Duodenal mucosa (tissue), 2 donors: ENCODE data around the gene TNPO1.
"Not testable (repeated sequence)": the region's sequence is repeated elsewhere in the genome, so short reads cannot be mapped to it uniquely, and the experiment has no call there.

Experiments
- H3K27ac ChIP-seq: one replicate; pipeline ENCODE4 v1.7.0; 2013; ENCODE audit warnings: low read depth, low read length
- H3K27me3 ChIP-seq, 2 donors: one replicate each; pipeline ENCODE4 v1.7.0; 2013; ENCODE audit warnings: low read length in 2 of 2, control low read depth in 1 of 2; ENCODE audit not compliant: insufficient read depth in 2 of 2, control insufficient read depth in 1 of 2
- H3K36me3 ChIP-seq, 2 donors: one replicate each; pipeline ENCODE4 v1.7.0; 2013; ENCODE audit warnings: low read length in 2 of 2, control low read depth in 1 of 2; ENCODE audit not compliant: insufficient read depth in 2 of 2, control insufficient read depth in 1 of 2
- H3K4me1 ChIP-seq, 2 donors: one replicate each; pipeline ENCODE4 v1.7.0; 2013; ENCODE audit warnings: low read length in 2 of 2, control low read depth in 1 of 2; ENCODE audit not compliant: insufficient read depth in 2 of 2, control insufficient read depth in 1 of 2
- H3K4me3 ChIP-seq, 2 donors: one replicate each; pipeline ENCODE4 v1.7.0; 2013; ENCODE audit warnings: low read length in 2 of 2, low read depth in 1 of 2
- H3K9ac ChIP-seq, 2 donors: one replicate each; pipeline ENCODE4 v1.7.0; 2013; ENCODE audit warnings: low read length in 2 of 2, low read depth in 1 of 2
- H3K9me3 ChIP-seq, 2 donors: one replicate each; pipeline ENCODE4 v1.7.0; 2013; ENCODE audit warnings: low read length in 2 of 2, control low read depth in 1 of 2; ENCODE audit not compliant: control insufficient read depth in 1 of 2

Gene TNPO1

GRCh38 chr5:72917371-72917776, 100.9 kb downstream of the TNPO1 start:
- no peak overlapping the region for H3K27ac ChIP-seq
- no peak overlapping the region for H3K9ac ChIP-seq
- no peaks in the 10 kb centered on the region for H3K27me3 ChIP-seq
- H3K4me3 ChIP-seq = no peak overlapping the region
- H3K4me1 ChIP-seq = no peaks in the 10 kb centered on the region
- H3K9me3 ChIP-seq = no peaks in the 10 kb centered on the region
- H3K36me3 ChIP-seq = no peaks in the 10 kb centered on the region

GRCh38 chr5:72920690-72921502, 104.4 kb downstream of the TNPO1 start:
- Histone ChIP-seq H3K36me3 (no peaks in the 10 kb centered on the region), H3K27ac (no peak overlapping the region), H3K4me3 (no peak overlapping the region), H3K4me1 (no peaks in the 10 kb centered on the region), H3K27me3 (no peaks in the 10 kb centered on the region), H3K9ac (no peak overlapping the region), H3K9me3 (no peaks in the 10 kb centered on the region)

GRCh38 chr5:72921886-72922285, 105.4 kb downstream of the TNPO1 start:
- Histone ChIP-seq H3K27me3 (no peaks in the 10 kb centered on the region), H3K36me3 (no peaks in the 10 kb centered on the region), H3K4me3 (no peak overlapping the region), H3K4me1 (no peaks in the 10 kb centered on the region), H3K9me3 (no peaks in the 10 kb centered on the region), H3K27ac (no peak overlapping the region), H3K9ac (no peak overlapping the region)

- no peak overlapping the region for H3K9ac ChIP-seq
- no peaks in the 10 kb centered on the region for H3K4me1 ChIP-seq
- no peak overlapping the region for H3K27ac ChIP-seq
- no peak overlapping the region for H3K4me3 ChIP-seq
- H3K36me3 ChIP-seq = no peaks in the 10 kb centered on the region
- H3K27me3 ChIP-seq = no peaks in the 10 kb centered on the region
- no peaks in the 10 kb centered on the region for H3K9me3 ChIP-seq
Measured at GRCh38 chr5:72922422-72922821, 106.0 kb downstream of the TNPO1 start.

GRCh38 chr5:72925336-72926010, 109.0 kb downstream of the TNPO1 start:
- H3K9ac ChIP-seq = no peak overlapping the region
- H3K9me3 ChIP-seq = no peaks in the 10 kb centered on the region
- H3K27me3 ChIP-seq = no peaks in the 10 kb centered on the region
- H3K27ac ChIP-seq = no peak overlapping the region
- H3K36me3 ChIP-seq = no peaks in the 10 kb centered on the region
- no peak overlapping the region for H3K4me3 ChIP-seq
- no peaks in the 10 kb centered on the region for H3K4me1 ChIP-seq

- not testable (repeated sequence) for H3K27ac ChIP-seq, H3K4me3 ChIP-seq, H3K4me1 ChIP-seq, H3K36me3 ChIP-seq, H3K9ac ChIP-seq, H3K27me3 ChIP-seq, H3K9me3 ChIP-seq
Measured at GRCh38 chr5:72932686-72933085, 116.2 kb downstream of the TNPO1 start.

GRCh38 chr5:72934953-72935725, 118.7 kb downstream of the TNPO1 start:
- H3K36me3 ChIP-seq, H3K27ac ChIP-seq, H3K27me3 ChIP-seq, H3K9ac ChIP-seq, H3K4me1 ChIP-seq, H3K9me3 ChIP-seq, H3K4me3 ChIP-seq: not testable (repeated sequence)

- Histone ChIP-seq H3K4me3 (no peak overlapping the region), H3K36me3 (no peaks in the 10 kb centered on the region), H3K4me1 (peaks cover 4 to 7% of the 10 kb centered on the region in 2 donors), H3K27ac (no peak overlapping the region), H3K9me3 (no peaks in the 10 kb centered on the region), H3K9ac (no peak overlapping the region), H3K27me3 (no peaks in the 10 kb centered on the region)
Measured at GRCh38 chr5:72936893-72937292, 120.4 kb downstream of the TNPO1 start.

GRCh38 chr5:72937517-72938061, 121.1 kb downstream of the TNPO1 start:
- H3K4me1 ChIP-seq = peaks cover 4 to 7% of the 10 kb centered on the region in 2 donors
- H3K9me3 ChIP-seq = no peaks in the 10 kb centered on the region
- H3K27me3 ChIP-seq = no peaks in the 10 kb centered on the region
- no peak overlapping the region for H3K4me3 ChIP-seq
- H3K36me3 ChIP-seq = no peaks in the 10 kb centered on the region
- no peak overlapping the region for H3K9ac ChIP-seq
- no peak overlapping the region for H3K27ac ChIP-seq

- no peaks in the 10 kb centered on the region for H3K36me3 ChIP-seq
- no peak overlapping the region for H3K4me3 ChIP-seq
- H3K9ac ChIP-seq = no peak overlapping the region
- no peaks in the 10 kb centered on the region for H3K9me3 ChIP-seq
- H3K4me1 ChIP-seq = peaks cover 4 to 7% of the 10 kb centered on the region in 2 donors
- no peak overlapping the region for H3K27ac ChIP-seq
- H3K27me3 ChIP-seq = no peaks in the 10 kb centered on the region
Measured at GRCh38 chr5:72938206-72938605, 121.7 kb downstream of the TNPO1 start.
